Vagina (tissue), 2 donors: ENCODE measurements around the gene KCNG4.

Experiments
- POLR2A ChIP-seq, 2 donors: fragments of 450-650 bp; IDR thresholded peaks; one replicate each; pipeline ENCODE4 v1.6.1; 2017; ENCODE audit warnings: antibody characterized with exemption in 2 of 2, mild to moderate bottlenecking in 2 of 2, moderate library complexity in 2 of 2
- TF ChIP-seq, protein P1 (sequence below), 3 experiments: fragments of 450-650 bp in 2 of 3; fragments of 200-600 bp in 1 of 3; sonication (generic) in 1 of 3; IDR thresholded peaks; one replicate each; pipeline ENCODE4 v1.5.1; 2017 to 2019; ENCODE audit warnings: antibody characterized with exemption in 3 of 3, mild to moderate bottlenecking in 2 of 3, moderate library complexity in 2 of 3

DNA sequence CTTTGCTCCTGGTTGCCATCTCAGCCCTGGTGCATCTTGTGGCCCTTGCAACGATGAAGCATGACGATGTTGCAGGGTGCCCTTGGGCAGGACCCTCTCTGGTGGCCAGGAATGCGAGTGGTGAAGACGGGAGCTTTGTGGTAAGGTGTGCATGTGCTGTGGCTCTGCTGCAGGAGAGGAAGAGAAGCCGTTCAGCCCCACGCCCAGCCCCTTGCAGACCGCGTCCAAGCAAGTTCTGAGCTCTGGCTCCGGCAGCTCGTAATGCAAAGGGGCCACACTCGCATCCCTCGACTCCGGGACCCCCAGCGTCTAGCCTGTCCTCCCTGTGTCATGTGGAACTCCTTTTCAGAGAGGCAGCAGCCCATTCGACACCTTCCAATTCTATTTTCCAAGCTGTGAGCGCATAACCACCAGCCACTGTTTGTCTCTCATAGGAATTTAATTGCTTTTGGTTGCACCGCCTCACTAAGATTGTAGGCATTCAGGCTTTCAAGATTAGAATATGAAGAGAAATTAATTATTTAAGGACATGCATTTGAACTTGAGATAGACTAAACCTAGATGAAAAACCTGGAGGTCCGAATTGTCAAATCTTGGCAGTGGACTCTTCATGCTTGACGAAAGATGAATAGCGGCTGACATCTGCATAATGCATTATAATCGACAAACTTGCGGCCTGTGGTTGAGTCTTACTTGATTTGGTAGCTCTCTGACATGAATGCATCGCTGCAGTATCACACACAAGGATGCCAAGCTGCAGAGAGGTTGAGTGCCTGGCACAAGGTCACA is 21.1 kb upstream of the KCNG4 start:
- TF ChIP-seq, protein P1, sequence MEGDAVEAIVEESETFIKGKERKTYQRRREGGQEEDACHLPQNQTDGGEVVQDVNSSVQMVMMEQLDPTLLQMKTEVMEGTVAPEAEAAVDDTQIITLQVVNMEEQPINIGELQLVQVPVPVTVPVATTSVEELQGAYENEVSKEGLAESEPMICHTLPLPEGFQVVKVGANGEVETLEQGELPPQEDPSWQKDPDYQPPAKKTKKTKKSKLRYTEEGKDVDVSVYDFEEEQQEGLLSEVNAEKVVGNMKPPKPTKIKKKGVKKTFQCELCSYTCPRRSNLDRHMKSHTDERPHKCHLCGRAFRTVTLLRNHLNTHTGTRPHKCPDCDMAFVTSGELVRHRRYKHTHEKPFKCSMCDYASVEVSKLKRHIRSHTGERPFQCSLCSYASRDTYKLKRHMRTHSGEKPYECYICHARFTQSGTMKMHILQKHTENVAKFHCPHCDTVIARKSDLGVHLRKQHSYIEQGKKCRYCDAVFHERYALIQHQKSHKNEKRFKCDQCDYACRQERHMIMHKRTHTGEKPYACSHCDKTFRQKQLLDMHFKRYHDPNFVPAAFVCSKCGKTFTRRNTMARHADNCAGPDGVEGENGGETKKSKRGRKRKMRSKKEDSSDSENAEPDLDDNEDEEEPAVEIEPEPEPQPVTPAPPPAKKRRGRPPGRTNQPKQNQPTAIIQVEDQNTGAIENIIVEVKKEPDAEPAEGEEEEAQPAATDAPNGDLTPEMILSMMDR (IDR thresholded peaks at IDR 0.05): no peak
- no peak for TF ChIP-seq POLR2A (IDR thresholded peaks at IDR 0.05)
